ENCODE data around the gene CDYL2.

CDYL2 gene

DNA sequence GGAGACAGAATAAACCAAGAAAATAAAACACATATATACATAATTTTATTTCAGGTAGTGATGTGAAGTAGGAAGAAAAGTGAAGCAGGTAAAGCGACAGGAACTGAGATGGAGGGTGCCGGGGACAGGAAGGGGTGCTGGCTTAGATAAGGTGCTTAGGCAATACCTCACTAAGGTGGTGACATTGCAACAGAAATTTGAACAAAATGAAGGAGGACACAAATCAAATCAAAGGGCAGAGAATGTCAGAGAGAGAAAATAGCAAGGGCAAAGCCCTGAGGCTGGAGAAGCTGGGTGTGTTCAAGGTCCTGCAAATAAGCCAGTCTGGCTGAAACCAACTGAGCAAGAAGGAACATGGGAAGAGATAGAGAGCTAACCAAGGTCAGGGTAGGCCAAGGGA, 5.0 kb upstream of the CDYL2 start:
- DNase-seq (ENCODE audit: low spot score) = no peak
- TF ChIP-seq, protein P1, sequence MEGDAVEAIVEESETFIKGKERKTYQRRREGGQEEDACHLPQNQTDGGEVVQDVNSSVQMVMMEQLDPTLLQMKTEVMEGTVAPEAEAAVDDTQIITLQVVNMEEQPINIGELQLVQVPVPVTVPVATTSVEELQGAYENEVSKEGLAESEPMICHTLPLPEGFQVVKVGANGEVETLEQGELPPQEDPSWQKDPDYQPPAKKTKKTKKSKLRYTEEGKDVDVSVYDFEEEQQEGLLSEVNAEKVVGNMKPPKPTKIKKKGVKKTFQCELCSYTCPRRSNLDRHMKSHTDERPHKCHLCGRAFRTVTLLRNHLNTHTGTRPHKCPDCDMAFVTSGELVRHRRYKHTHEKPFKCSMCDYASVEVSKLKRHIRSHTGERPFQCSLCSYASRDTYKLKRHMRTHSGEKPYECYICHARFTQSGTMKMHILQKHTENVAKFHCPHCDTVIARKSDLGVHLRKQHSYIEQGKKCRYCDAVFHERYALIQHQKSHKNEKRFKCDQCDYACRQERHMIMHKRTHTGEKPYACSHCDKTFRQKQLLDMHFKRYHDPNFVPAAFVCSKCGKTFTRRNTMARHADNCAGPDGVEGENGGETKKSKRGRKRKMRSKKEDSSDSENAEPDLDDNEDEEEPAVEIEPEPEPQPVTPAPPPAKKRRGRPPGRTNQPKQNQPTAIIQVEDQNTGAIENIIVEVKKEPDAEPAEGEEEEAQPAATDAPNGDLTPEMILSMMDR (IDR thresholded peaks at IDR 0.05) = no peak
- Histone ChIP-seq H3K4me3 (no peak overlapping the region), H3K27ac (no peak overlapping the region)

DNA sequence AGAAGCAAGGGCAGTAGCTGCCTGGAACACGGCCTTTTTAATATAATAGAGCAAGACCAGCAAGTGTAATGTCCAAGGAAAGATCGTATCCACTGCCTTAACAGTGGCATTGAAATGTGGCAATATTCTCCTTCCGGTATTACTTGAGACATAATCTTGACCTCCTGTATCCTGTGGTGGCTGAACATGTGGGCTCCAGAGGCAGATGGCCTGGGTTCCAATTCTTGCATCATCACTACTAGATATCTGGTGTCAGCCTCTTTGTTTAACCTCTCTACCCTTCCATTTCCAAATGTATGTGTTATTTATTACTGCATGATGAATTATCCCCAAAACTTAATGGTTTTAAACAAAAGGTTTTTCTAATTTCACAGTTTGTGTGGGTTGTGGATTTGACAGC, 3.5 kb upstream of the CDYL2 start:
- Histone ChIP-seq H3K4me3 (no peak overlapping the region), H3K27ac (no peak overlapping the region)
- TF ChIP-seq, protein P1 (IDR thresholded peaks at IDR 0.05) = no peak
- DNase-seq (ENCODE audit: low spot score) = no peak

DNA sequence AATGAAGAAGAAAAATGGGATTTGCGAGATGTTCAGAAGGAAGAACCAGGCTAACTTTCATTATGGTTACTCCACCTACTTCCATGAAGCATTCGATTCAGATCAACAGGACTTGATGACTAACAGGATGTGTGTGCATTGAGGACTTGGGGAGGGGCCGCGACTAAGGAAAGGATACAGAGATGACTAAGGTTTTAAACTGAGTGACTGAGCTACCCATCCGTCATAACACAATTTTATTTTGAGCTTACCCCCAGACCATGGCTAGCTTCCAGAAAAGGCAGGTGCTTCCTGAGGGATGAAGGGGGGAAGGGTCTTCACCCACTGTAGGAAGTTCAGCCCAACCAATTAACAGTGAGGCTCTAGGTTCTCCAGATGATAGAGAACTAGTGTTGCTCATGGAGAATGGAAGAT, 2.5 kb upstream of the CDYL2 start:
- Histone ChIP-seq H3K27ac (no peak overlapping the region), H3K4me3 (no peak overlapping the region)
- DNase-seq (ENCODE audit: low spot score) = no peak
- TF ChIP-seq, protein P1 (IDR thresholded peaks at IDR 0.05) = no peak

DNA sequence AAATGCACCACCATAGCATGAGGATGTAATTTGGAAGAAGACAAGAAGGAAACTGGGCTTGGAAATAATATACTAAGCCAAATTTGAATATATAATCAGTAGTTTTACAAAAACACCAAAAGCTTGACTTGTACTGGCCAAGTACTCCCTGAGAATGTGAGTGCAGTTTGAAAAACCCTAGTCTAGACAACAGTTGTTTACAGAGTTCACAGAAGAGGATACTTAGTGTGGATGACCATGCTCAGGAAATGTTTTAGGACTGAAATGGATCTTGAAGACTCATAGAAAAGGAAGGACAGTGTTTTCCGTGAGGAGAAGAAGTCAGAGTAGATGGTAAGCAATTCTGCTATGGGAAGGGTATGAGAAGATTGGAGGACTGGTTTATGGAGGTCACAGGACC, 1.9 kb upstream of the CDYL2 start:
- no peak for DNase-seq (ENCODE audit: low spot score)

DNA sequence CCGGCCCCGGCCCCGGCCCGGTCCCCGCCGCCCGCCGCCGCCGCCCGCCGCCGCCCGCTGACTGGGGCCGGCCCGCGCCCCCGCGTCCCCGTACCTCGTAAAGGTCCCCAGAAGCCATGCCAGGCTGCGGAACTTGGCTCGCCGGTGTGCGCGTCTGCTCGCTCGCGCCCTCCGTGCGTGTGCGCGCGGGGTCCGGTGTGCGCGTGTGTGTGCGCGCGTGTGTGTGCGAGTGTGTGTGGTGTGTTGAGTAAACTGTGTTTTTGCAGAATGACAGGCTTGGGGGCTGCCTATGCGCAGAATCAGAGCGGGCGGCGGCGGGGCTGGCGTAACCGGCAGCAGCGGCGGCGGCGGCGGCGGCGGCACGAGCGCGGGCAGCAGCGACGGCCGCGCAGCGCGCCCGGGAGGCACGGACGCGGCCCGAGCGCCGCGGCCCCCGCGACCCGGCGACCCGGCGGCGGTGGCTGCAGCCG, 307 bp downstream of the CDYL2 start:
- Histone ChIP-seq H3K27ac (peak overlapping the region in 1 of 2 donors; percentile 74), H3K4me3 (peak overlapping the region; percentile 95)
- TF ChIP-seq, protein P1 (IDR thresholded peaks at IDR 0.05) = no peak
- DNase-seq (ENCODE audit: low spot score) = no peak

More for the DNA sequence above, 1.9 kb upstream of the CDYL2 start:
- Histone ChIP-seq H3K4me3 (no peak overlapping the region), H3K27ac (no peak overlapping the region)
- TF ChIP-seq, protein P1 (IDR thresholded peaks at IDR 0.05) = no peak

DNA sequence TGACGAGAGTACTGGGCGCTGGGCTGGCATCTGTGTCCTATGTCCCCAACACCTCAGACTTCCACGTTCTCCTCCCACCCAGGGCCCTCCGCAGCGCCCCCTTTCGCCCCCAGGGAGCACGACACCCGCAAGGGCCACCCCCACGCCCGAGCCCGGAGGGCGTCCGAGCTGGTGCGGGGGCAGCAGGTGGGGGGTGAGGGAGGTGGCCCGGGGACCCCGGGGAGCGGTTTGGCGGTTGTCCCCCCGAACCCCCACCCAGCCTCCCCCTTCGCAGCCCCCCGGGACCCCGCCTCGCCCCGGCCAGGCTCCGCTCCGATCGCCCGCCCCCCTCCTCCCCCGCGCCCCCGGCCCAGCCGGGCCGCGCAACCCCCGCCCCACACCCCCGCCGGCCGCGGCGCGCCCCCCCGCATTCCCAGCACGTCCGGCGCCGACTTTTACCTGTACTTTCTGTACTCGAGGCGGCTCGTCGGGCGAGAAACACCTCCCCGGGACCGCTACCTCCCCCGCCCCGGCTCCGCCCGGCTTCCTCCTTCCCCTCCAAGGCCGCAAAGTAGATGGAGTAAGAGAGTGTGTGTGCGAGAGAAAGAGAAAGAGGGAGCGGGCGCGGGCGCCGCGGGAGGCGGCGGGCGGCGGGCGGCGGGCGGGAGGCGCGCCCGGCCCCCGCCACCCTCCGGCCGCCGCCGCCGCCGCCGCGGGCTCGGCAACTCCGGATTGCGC, 901 bp downstream of the CDYL2 start:
- DNase-seq (ENCODE audit: low spot score) = no peak
- Histone ChIP-seq H3K4me3 (peak overlapping the region; percentile 95), H3K27ac (peak overlapping the region in 1 of 2 donors; percentile 74)
- TF ChIP-seq, protein P1 (IDR thresholded peaks at IDR 0.05) = no peak

DNA sequence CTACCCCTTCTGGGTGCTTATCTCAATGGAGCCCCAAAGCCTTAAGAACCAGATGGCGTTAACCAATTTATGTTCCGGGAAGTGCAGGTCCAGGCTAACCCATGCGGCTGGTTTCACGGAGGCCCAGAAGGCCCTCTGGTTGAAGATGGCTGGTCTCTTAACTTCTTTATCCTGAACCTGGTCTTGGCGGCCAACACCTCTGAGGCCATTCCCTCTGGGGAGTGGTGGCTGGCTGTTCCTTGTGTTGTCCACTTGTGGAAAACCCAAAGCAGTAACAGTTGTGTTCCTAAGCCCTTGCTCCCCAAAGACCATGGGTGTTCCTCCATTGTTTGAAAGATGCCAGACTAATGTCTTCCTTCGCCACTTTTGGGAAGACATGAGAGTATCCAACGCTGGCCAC, 1.5 kb downstream of the CDYL2 start:
- H3K27ac ChIP-seq = no peak overlapping the region
- DNase-seq (ENCODE audit: low spot score) = no peak
- H3K4me3 ChIP-seq = peak overlapping the region; percentile 95
- TF ChIP-seq, protein P1 (IDR thresholded peaks at IDR 0.05) = no peak
